ENCODE measurements around the gene ZDHHC7. TPM values are rescaled to one million over a fixed set of nuclear protein-coding genes. Genes with fewer than 3 reads are reported as not detected.

The ZDHHC7 gene
- total and polyA plus RNA-seq, 9 of the 15 experiments (the other 6 are each of a cell fraction or from before 2014, with no cell fraction given): 1.7 to 49.7 (median 37.4) TPM

- BruUV-seq (replicated peaks): TSS peak; percentile 80
- peak overlapping the region; percentile 89 to 91 for H3K9ac ChIP-seq (ENCODE audit: insufficient read depth in 1 of 2, low read depth in 2 of 2, low read length in 2 of 2)
- FAIRE-seq: no peak
- peak; percentile 22 for ATAC-seq
- in situ Hi-C loops (cut with MboI) (no loop called here), intact Hi-C loops (cut with micrococcal nuclease) (no loop called here)
- 0 out of 2 replicates have a peak, but pooled peaks cover 2% of the 10 kb centered on the region for H3K9me3 ChIP-seq (replicated peaks; ENCODE audit: control insufficient read depth, insufficient read depth, low read depth, low read length)
- H2AFZ ChIP-seq (ENCODE audit: low read depth, low read length): peak overlapping the region; percentile 6; the same call in 1 of the 2 replicates
- no peaks in the 10 kb centered on the region for H4K20me1 ChIP-seq (replicated peaks; ENCODE audit: control insufficient read depth, insufficient read depth, low read length)
- peak overlapping the region; percentile 86 for H3K4me2 ChIP-seq (ENCODE audit: insufficient read depth, low read length)
- H3K27ac ChIP-seq (ENCODE audit: extremely low read depth, low read depth, low read length): peak overlapping the region; percentile 87
- H3K36me3 ChIP-seq (ENCODE audit: control insufficient read depth, insufficient read depth, low read length): peaks cover 6% of the 10 kb centered on the region; the same call in 1 of the 3 replicates
- 19% methylated on average over 11 of the region's 11 CpGs for WGBS (ENCODE audit: insufficient coverage, low coverage, missing lambda C conversion rate)
- peak overlapping the region; percentile 41 for H3K4me3 ChIP-seq
- ChIA-PET POLR2A (interaction anchor here (0.8 to 1.9 kb wide), 12 partner anchors 8 to 94 kb away, joined by 3 to 19 read pairs (median 5); partner anchors contain the start of genes KIAA0513 and ZDHHC7), CTCF (ENCODE audit: low intra/inter-chr PET ratio) (no interaction called here)
- H3K27me3 ChIP-seq (ENCODE audit: control insufficient read depth in 2 of 2, insufficient read depth in 2 of 2, low read length in 2 of 2): no peaks in the 10 kb centered on the region
- no peaks in the 10 kb centered on the region for H3K9me1 ChIP-seq (ENCODE audit: control insufficient read depth, insufficient read depth, low read length)
- DNase-seq (ENCODE audit: extremely low read depth in 1 of 4, low spot score in 3 of 4): peak; percentile 46 to 66 (median 56)
- peaks cover 61 to 63% of the 10 kb centered on the region in 2 experiments for H3K4me1 ChIP-seq (replicated peaks in 1 of 2; ENCODE audit: control insufficient read depth in 2 of 2, insufficient read depth in 2 of 2, low read length in 2 of 2)
- peaks cover 65% of the 10 kb centered on the region for H3K79me2 ChIP-seq (ENCODE audit: control insufficient read depth, insufficient read depth, low read length)
- 0 out of 2 replicates have a peak, but pooled peaks have one; percentile 23 for TF ChIP-seq ZNF239 (CRISPR knock-in tag; IDR thresholded peaks at IDR 0.05)
- 0 out of 2 replicates have a peak, but pooled peaks have one; percentile 7 for TF ChIP-seq SMAD3 (CRISPR knock-in tag; conservative IDR thresholded peaks at IDR 0.05)
- TF ChIP-seq, protein P1, sequence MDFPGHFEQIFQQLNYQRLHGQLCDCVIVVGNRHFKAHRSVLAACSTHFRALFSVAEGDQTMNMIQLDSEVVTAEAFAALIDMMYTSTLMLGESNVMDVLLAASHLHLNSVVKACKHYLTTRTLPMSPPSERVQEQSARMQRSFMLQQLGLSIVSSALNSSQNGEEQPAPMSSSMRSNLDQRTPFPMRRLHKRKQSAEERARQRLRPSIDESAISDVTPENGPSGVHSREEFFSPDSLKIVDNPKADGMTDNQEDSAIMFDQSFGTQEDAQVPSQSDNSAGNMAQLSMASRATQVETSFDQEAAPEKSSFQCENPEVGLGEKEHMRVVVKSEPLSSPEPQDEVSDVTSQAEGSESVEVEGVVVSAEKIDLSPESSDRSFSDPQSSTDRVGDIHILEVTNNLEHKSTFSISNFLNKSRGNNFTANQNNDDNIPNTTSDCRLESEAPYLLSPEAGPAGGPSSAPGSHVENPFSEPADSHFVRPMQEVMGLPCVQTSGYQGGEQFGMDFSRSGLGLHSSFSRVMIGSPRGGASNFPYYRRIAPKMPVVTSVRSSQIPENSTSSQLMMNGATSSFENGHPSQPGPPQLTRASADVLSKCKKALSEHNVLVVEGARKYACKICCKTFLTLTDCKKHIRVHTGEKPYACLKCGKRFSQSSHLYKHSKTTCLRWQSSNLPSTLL (IDR thresholded peaks at IDR 0.05): no peak
- TF ChIP-seq ZBTB17 (CRISPR knock-in tag; IDR thresholded peaks at IDR 0.05): 0 out of 2 replicates have a peak, but pooled peaks have one; percentile 6
- TF ChIP-seq SIN3B (IDR thresholded peaks at IDR 0.05; ENCODE audit: low read depth): no peak
- TF ChIP-seq, protein P2, sequence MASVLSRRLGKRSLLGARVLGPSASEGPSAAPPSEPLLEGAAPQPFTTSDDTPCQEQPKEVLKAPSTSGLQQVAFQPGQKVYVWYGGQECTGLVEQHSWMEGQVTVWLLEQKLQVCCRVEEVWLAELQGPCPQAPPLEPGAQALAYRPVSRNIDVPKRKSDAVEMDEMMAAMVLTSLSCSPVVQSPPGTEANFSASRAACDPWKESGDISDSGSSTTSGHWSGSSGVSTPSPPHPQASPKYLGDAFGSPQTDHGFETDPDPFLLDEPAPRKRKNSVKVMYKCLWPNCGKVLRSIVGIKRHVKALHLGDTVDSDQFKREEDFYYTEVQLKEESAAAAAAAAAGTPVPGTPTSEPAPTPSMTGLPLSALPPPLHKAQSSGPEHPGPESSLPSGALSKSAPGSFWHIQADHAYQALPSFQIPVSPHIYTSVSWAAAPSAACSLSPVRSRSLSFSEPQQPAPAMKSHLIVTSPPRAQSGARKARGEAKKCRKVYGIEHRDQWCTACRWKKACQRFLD (CRISPR knock-in tag; IDR thresholded peaks at IDR 0.05): peak; percentile 71; the same call in 1 of the 2 replicates
- TF ChIP-seq BACH1 (tag; IDR thresholded peaks at IDR 0.05): no peak
- TF ChIP-seq NFIX (CRISPR knock-in tag; IDR thresholded peaks at IDR 0.05; ENCODE audit: low read depth): no peak
- 0 out of 2 replicates have a peak, but pooled peaks have one; percentile 44 for TF ChIP-seq HNRNPL (IDR thresholded peaks at IDR 0.05; ENCODE audit: low read depth, low read length)
- TF ChIP-seq, protein P3, sequence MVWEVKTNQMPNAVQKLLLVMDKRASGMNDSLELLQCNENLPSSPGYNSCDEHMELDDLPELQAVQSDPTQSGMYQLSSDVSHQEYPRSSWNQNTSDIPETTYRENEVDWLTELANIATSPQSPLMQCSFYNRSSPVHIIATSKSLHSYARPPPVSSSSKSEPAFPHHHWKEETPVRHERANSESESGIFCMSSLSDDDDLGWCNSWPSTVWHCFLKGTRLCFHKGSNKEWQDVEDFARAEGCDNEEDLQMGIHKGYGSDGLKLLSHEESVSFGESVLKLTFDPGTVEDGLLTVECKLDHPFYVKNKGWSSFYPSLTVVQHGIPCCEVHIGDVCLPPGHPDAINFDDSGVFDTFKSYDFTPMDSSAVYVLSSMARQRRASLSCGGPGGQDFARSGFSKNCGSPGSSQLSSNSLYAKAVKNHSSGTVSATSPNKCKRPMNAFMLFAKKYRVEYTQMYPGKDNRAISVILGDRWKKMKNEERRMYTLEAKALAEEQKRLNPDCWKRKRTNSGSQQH (CRISPR knock-in tag; IDR thresholded peaks at IDR 0.05): 0 out of 2 replicates have a peak, but pooled peaks have one; percentile 26
- TF ChIP-seq ZNF76 (CRISPR knock-in tag; IDR thresholded peaks at IDR 0.05; ENCODE audit: borderline replicate concordance): 0 out of 2 replicates have a peak, but pooled peaks have one; percentile 18
- TF ChIP-seq ARID2 (IDR thresholded peaks at IDR 0.05): peak; percentile 13; the same call in 1 of the 2 replicates
- no peak for TF ChIP-seq ZKSCAN8 (CRISPR knock-in tag; IDR thresholded peaks at IDR 0.05)
- TF ChIP-seq, protein P4, sequence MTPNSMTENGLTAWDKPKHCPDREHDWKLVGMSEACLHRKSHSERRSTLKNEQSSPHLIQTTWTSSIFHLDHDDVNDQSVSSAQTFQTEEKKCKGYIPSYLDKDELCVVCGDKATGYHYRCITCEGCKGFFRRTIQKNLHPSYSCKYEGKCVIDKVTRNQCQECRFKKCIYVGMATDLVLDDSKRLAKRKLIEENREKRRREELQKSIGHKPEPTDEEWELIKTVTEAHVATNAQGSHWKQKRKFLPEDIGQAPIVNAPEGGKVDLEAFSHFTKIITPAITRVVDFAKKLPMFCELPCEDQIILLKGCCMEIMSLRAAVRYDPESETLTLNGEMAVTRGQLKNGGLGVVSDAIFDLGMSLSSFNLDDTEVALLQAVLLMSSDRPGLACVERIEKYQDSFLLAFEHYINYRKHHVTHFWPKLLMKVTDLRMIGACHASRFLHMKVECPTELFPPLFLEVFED (CRISPR knock-in tag; conservative IDR thresholded peaks at IDR 0.05): 0 out of 2 replicates have a peak, but pooled peaks have one; percentile 37
Observed at GRCh38 chr16:85047867-85048455, 36.6 kb upstream of the ZDHHC7 start.

Measured in K562 (cell line).